GM12878 (cell line): ENCODE data around the gene ANO6. TPM values are rescaled to one million over a fixed set of nuclear protein-coding genes. Genes with fewer than 3 reads are reported as not detected.
A peak's percentile ranks its signal among the peaks of the same experiment; 100 is the strongest.

Experiments
- CTCF ChIP-seq, 3 experiments: IDR thresholded peaks in 2 of 3; conservative IDR thresholded peaks in 1 of 3; 2 replicates each; pipeline ENCODE4 v1.5.1; 2011; ENCODE audit warnings: low read depth in 3 of 3, low read length in 3 of 3, mild to moderate bottlenecking in 3 of 3, control low read depth in 2 of 3, moderate library complexity in 2 of 3, inconsistent platforms in 1 of 3, mixed read lengths in 1 of 3; ENCODE audit not compliant: control insufficient read depth in 2 of 3, insufficient read depth in 1 of 3; ENCODE audit errors: extremely low read depth in 1 of 3
- HSF1 ChIP-seq: fragments of 150-350 bp; IDR thresholded peaks from 2 replicates; pipeline ENCODE4 v1.6.1; 2014; ENCODE audit warnings: mild to moderate bottlenecking, low read depth, low read length
- NR2C2 ChIP-seq: IDR thresholded peaks from 2 replicates; pipeline ENCODE4 v1.6.1; 2011; ENCODE audit warnings: borderline replicate concordance, low read depth; ENCODE audit not compliant: control insufficient read depth, insufficient read length
- PBX3 ChIP-seq: IDR thresholded peaks from 2 replicates; pipeline ENCODE4 v1.6.1; 2011; ENCODE audit warnings: mild to moderate bottlenecking, low read depth, low read length, moderate library complexity; ENCODE audit not compliant: insufficient replicate concordance
- TARDBP ChIP-seq: IDR thresholded peaks from 2 replicates; pipeline ENCODE4 v1.6.1; 2016; ENCODE audit warnings: borderline replicate concordance
- ZNF384 ChIP-seq: IDR thresholded peaks from 2 replicates; pipeline ENCODE4 v1.6.1; 2012; ENCODE audit warnings: low read depth, mild to moderate bottlenecking, low read length, improper control_type of control experiment, borderline replicate concordance
- ZZZ3 ChIP-seq: IDR thresholded peaks from 2 replicates; pipeline ENCODE4 v1.6.1; 2011; ENCODE audit warnings: low read depth; ENCODE audit not compliant: control insufficient read depth, insufficient read length
- polyA plus RNA-seq, 11 experiments: library from polyadenylated mRNA; depleted of rRNA in 4 of 11; unstranded in 6 of 11; stranded (reverse) in 5 of 11; fragments of >200 nt; fragmentation: Nextera tagmentation in 4 of 11; fragmentation: Illumina TruSeq in 1 of 11; extraction: Ambion mirVana in 4 of 11; extraction: Trizol in 1 of 11; gene quantifications; 1 replicate in 1 of 11; 2 replicates in 10 of 11; pipeline versions ENCODE4 v1.2.1 to v1.2.3, GENCODE V29; 2011 to 2016; ENCODE audit warnings: inconsistent platforms in 2 of 11, missing spikeins in 2 of 11, low read depth in 1 of 11
- total RNA-seq, 4 experiments: library from RNA; depleted of rRNA in 3 of 4; stranded (reverse); fragments of >200 nt in 3 of 4; fragmentation: Illumina TruSeq in 1 of 4; extraction: Trizol in 1 of 4; gene quantifications; 2 replicates each; pipeline versions ENCODE4 v1.2.1 to v1.2.3, GENCODE V29; 2013 to 2021
- TF ChIP-seq, protein P1 (sequence below): IDR thresholded peaks from 2 replicates; pipeline ENCODE4 v1.6.1; 2011; ENCODE audit warnings: low read depth, mild to moderate bottlenecking, low read length, moderate library complexity, borderline replicate concordance; ENCODE audit errors: extremely low read depth

Gene ANO6
- total and polyA plus RNA-seq, 10 of the 15 experiments (the other 5 are each of a cell fraction or from before 2014, with no cell fraction given), result 4.6 to 30.3 (median 26.0) TPM

DNA sequence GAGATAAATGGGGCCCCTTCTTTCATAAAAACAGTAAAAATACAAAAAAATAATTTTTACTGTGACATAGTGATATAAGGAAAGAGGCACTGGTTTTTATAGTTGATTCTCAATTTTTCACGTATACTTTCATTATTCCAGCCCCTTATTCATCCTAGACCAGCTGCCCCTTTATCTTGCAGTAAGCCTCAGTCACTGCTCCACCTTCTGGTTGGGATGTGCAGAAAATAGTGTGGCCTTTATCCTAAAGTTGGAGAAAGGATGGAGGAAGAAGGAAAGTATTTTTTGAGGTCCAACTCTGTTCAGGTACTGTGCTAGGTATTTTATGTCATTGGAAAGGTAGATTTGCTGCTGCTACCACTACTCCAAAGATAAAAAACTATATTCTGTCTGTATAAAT, 172.7 kb downstream of the ANO6 start (continued):
- TF ChIP-seq CTCF (IDR thresholded peaks at IDR 0.05 in 2 of 3, conservative IDR thresholded peaks at IDR 0.05 in 1 of 3; ENCODE audit: control insufficient read depth in 2 of 3, extremely low read depth in 1 of 3, insufficient read depth in 1 of 3, low read depth in 3 of 3, low read length in 3 of 3), result peak; percentile 25 to 50 (median 35); a peak in 4 of 6 replicates
- no peak for TF ChIP-seq ZZZ3
- TF ChIP-seq HSF1, result no peak
- TF ChIP-seq PBX3, result no peak
- TF ChIP-seq NR2C2, result no peak
- TF ChIP-seq, protein P1, sequence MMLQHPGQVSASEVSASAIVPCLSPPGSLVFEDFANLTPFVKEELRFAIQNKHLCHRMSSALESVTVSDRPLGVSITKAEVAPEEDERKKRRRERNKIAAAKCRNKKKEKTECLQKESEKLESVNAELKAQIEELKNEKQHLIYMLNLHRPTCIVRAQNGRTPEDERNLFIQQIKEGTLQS, result no peak
- no peak for TF ChIP-seq TARDBP
- TF ChIP-seq ZNF384, result no peak
- TF ChIP-seq, all 136 proteins: peak for 3
